Ovary (tissue), 3 donors: ENCODE measurements around the gene CACHD1.

ENCODE experiments used
- CTCF ChIP-seq, 3 donors: fragments of 450-650 bp in 2 of 3; fragments of 200-600 bp in 1 of 3; IDR thresholded peaks; one replicate each; pipeline versions ENCODE4 v1.5.1 to v1.8.0; 2016 to 2022; ENCODE audit warnings: antibody characterized with exemption in 3 of 3, mild to moderate bottlenecking in 1 of 3
- POLR2A ChIP-seq: fragments of 450-650 bp; IDR thresholded peaks from one replicate; pipeline ENCODE4 v1.6.1; 2017; ENCODE audit warnings: antibody characterized with exemption, mild to moderate bottlenecking, moderate library complexity
- donor health status: DM: no; HTN: no; CAD: no.

GRCh38 chr1:64527786-64528185, 57.9 kb downstream of the CACHD1 start:
- TF ChIP-seq CTCF (IDR thresholded peaks at IDR 0.05), result no peak
- no peak for TF ChIP-seq POLR2A
